Muscle of back (tissue), 11 donors: ENCODE measurements around the gene DHRS1. TPM values are rescaled to one million over a fixed set of nuclear protein-coding genes. Genes with fewer than 3 reads are reported as not detected.
"Not testable (repeated sequence)": the region's sequence is repeated elsewhere in the genome, so short reads cannot be mapped to it uniquely, and the experiment has no call there.

Source experiments
- DNase-seq, 3 donors: peaks; one replicate each; pipeline versions ENCODE4 v3.0.0 to v3.0.0-alpha.2; 2013
- polyA plus RNA-seq, 10 donors: library from polyadenylated mRNA; unstranded; fragments of 120-200 nt; gene quantifications; one replicate each; pipeline ENCODE4 v1.2.1, GENCODE V29; 2013; ENCODE audit not compliant: insufficient read length in 10 of 10

Gene DHRS1
- polyA plus RNA-seq, 10 donors, result 10.9 to 21.2 (median 17.0) TPM

DNA sequence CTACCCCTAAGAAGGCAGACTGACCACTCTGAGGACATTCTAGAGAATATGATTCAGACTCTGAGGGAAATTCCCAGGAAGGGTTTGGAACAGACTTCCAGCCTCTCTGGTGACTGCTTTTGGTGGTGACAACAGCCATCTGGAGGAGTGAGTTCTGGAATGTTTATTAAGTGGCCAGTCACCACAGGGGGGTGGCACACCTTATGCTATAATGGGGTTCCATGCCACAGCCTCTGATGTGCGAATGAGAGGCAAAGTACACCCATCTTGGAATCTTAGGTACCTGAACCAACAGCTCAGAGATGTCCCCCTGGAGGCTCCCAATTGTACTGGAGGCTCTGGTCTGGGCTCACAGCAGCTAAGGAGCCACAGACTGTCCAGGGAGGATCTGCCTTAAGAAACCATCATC, 47.7 kb downstream of the DHRS1 start:
- DNase-seq, result no peak

DNA sequence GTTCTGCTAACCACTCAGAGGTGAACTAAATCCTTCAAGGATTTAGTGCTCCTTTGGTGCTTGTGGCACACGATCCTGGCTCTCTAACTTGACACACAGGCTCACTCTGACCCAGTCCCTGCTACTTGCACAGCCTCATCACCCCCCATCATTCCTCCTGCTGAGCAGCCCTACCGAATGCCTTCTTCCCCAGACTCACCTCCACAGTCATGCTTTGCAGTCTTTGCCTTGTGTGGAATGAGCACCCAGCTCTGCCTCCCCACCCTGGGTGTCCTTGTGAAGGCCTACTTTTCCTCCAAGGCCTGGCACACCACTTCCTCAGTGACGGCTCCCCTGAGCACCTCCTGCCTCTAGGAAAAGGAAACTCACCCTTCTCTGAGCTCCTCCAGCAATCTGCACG, 49.2 kb downstream of the DHRS1 start:
- no peak for DNase-seq

- DNase-seq, result no peak
These were observed 50.2 kb downstream of the DHRS1 start for GRCh38 chr14:24249230-24250021.

DNA sequence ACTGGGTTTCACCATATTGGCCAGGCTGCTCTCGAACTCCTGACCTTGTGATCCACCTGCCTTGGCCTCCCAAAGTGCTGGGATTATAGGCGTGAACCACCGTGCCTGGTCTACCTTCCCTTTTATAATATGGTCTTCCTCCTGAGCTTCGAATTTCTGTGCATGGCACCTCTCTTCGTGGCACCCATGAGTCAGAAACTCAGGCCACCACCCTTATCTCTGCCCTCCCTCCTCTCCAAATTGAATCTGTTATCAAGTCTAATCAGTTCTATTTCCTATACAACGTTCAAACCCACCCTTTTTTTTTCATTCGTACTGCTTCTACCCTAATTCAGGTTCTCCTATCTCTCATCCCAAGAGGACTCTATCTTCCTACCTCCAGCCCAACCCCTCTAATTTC, 52.2 kb downstream of the DHRS1 start:
- DNase-seq, result no peak

DNA sequence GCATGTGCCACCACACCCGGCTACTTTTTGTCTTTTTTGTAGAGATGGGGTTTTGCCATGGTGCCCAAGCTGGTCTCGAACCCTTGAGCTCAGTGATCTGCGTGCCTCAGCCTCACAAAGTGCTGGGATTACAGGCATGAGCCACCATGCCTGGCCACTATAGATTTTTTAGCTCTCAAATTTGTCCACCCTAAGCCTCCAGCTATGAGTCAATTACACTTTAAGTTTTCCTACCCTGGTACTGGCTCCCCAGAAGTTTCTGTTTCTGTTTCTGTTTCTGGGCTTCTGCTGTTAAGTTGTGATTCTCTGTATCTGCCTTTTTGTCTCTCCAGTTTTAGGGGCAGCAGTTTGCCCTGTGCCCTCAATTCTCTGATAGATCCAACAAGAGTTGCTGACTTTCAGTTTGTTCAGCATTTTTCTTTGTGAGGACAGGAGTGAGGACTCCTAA, 52.8 kb downstream of the DHRS1 start:
- no peak for DNase-seq

GRCh38 chr14:24245350-24245749, 54.2 kb downstream of the DHRS1 start:
- not testable (repeated sequence) for DNase-seq

GRCh38 chr14:24243336-24243836, 56.2 kb downstream of the DHRS1 start:
- peak in 1 of 3 donors; percentile 14 for DNase-seq

DNA sequence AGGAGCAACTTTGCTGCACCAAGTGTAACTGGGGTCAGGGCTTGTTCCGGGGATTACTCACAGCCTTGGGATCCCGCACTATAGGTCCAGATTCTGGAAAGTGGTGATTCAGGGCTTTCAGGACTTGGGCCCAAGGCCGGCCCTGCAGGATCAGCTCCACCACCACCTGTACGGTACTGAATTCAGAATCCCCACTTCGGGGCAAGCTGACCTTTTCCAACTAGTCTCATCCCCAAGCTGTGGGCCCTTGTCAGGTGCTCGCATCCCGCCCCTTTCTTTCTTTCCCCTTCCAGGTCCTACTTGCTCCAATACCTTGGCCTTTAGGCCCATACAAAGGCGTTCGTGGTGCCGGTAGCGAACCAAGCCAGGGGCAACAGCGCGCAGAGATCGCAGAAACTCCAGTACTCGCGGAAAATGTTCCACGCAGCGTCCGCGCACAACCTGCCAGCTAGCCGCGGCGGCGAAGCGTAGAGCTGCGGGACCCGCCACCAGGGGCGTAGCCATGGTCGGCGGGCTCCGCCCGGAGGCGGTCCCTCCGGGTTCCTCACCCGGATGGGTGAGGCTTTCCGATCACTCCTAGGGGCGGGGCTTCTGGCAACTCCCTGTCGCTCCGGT, 57.6 kb downstream of the DHRS1 start:
- peak in 2 of 3 donors; percentile 6 to 96 for DNase-seq

Other genes starting within 250 kb of the DHRS1 start
- under 1 TPM; 0.09 to 0.50 (median 0.17) TPM for gene CARMIL3, start 247.8 kb downstream of the DHRS1 start, polyA plus RNA-seq
- under 1 TPM in 1 of 10 donors, not detected in 9; 0.07 TPM for gene CPNE6, start 228.2 kb downstream of the DHRS1 start, polyA plus RNA-seq
- gene PCK2, start 205.5 kb downstream of the DHRS1 start, polyA plus RNA-seq, result 1 to 10 TPM; 2.8 to 6.0 (median 3.5) TPM
- gene DCAF11, start 185.0 kb downstream of the DHRS1 start, polyA plus RNA-seq, result 10 to 100 TPM; 35.0 to 45.0 (median 38.1) TPM
- gene NRL, start 184.8 kb downstream of the DHRS1 start, polyA plus RNA-seq, result 1 to 10 TPM in 9 of 10 donors, under 1 TPM in 1; 0.98 to 1.6 (median 1.2) TPM
- 100 to 1,000 TPM in 8 of 10 donors, 10 to 100 TPM in 2; 68.5 to 142 (median 118) TPM for gene FITM1, start 169.1 kb downstream of the DHRS1 start, polyA plus RNA-seq
- 100 to 1,000 TPM in 8 of 10 donors, 10 to 100 TPM in 2; 96.2 to 122 (median 112) TPM for gene PSME1, start 163.6 kb downstream of the DHRS1 start, polyA plus RNA-seq
- gene EMC9, start 158.2 kb downstream of the DHRS1 start, polyA plus RNA-seq, result 10 to 100 TPM; 19.1 to 30.8 (median 26.9) TPM
- gene PSME2, start 153.2 kb downstream of the DHRS1 start, polyA plus RNA-seq, result 10 to 100 TPM; 72.7 to 96.7 (median 84.4) TPM
- 10 to 100 TPM; 26.5 to 46.0 (median 33.1) TPM for gene RNF31, start 152.3 kb downstream of the DHRS1 start, polyA plus RNA-seq
- 10 to 100 TPM; 23.8 to 36.0 (median 28.2) TPM for gene IRF9, start 138.5 kb downstream of the DHRS1 start, polyA plus RNA-seq
- gene REC8, start 127.7 kb downstream of the DHRS1 start, polyA plus RNA-seq, result 10 to 100 TPM in 6 of 10 donors, 1 to 10 TPM in 4; 5.7 to 11.6 (median 10.7) TPM
- 10 to 100 TPM; 21.5 to 31.8 (median 26.6) TPM for gene IPO4, start 111.0 kb downstream of the DHRS1 start, polyA plus RNA-seq
- gene TM9SF1, start 104.3 kb downstream of the DHRS1 start, polyA plus RNA-seq, result 10 to 100 TPM; 11.2 to 25.1 (median 17.6) TPM
- gene TSSK4, start 94.1 kb downstream of the DHRS1 start, polyA plus RNA-seq, result 1 to 10 TPM; 1.8 to 8.7 (median 2.8) TPM
- gene CHMP4A, start 86.3 kb downstream of the DHRS1 start, polyA plus RNA-seq, result 10 to 100 TPM; 26.0 to 44.1 (median 34.5) TPM
- gene MDP1, start 83.7 kb downstream of the DHRS1 start, polyA plus RNA-seq, result 10 to 100 TPM in 1 of 10 donors, 1 to 10 TPM in 9; 6.1 to 10.2 (median 8.0) TPM
- 100 to 1,000 TPM; 168 to 226 (median 186) TPM for gene NEDD8, start 67.4 kb downstream of the DHRS1 start, polyA plus RNA-seq
- gene GMPR2, start 66.9 kb downstream of the DHRS1 start, polyA plus RNA-seq, result 10 to 100 TPM; 41.5 to 57.6 (median 50.7) TPM
- 10 to 100 TPM; 33.5 to 43.0 (median 41.5) TPM for gene TINF2, start 57.2 kb downstream of the DHRS1 start, polyA plus RNA-seq
- gene TGM1, start 36.6 kb downstream of the DHRS1 start, polyA plus RNA-seq, result 1 to 10 TPM in 7 of 10 donors, under 1 TPM in 3; 0.82 to 3.9 (median 1.3) TPM
- 10 to 100 TPM in 9 of 10 donors, 1 to 10 TPM in 1; 10.0 to 20.1 (median 13.3) TPM for gene RABGGTA, start 28.2 kb downstream of the DHRS1 start, polyA plus RNA-seq
- 10 to 100 TPM; 18.6 to 24.6 (median 20.0) TPM for gene NOP9, start 70 bp upstream of the DHRS1 start, polyA plus RNA-seq
- gene CIDEB, start 8.2 kb upstream of the DHRS1 start, polyA plus RNA-seq, result 10 to 100 TPM in 7 of 10 donors, 1 to 10 TPM in 3; 8.3 to 15.5 (median 12.0) TPM
- gene LTB4R2, start 10.4 kb upstream of the DHRS1 start, polyA plus RNA-seq, result 1 to 10 TPM; 1.4 to 3.4 (median 2.7) TPM
- gene LTB4R, start 11.7 kb upstream of the DHRS1 start, polyA plus RNA-seq, result 1 to 10 TPM; 2.2 to 6.7 (median 3.6) TPM
- gene ADCY4, start 35.3 kb upstream of the DHRS1 start, polyA plus RNA-seq, result 10 to 100 TPM in 6 of 10 donors, 1 to 10 TPM in 4; 8.5 to 23.7 (median 14.3) TPM
- gene RIPK3, start 40.2 kb upstream of the DHRS1 start, polyA plus RNA-seq, result 1 to 10 TPM in 8 of 10 donors, under 1 TPM in 2; 0.78 to 2.3 (median 1.8) TPM
- gene NFATC4, start 68.4 kb upstream of the DHRS1 start, polyA plus RNA-seq, result 10 to 100 TPM; 34.0 to 69.3 (median 44.5) TPM
- gene NYNRIN, start 99.2 kb upstream of the DHRS1 start, polyA plus RNA-seq, result 10 to 100 TPM; 23.9 to 40.6 (median 29.1) TPM
- 1 to 10 TPM; 1.4 to 3.4 (median 2.0) TPM for gene CBLN3, start 129.9 kb upstream of the DHRS1 start, polyA plus RNA-seq
- gene KHNYN, start 130.2 kb upstream of the DHRS1 start, polyA plus RNA-seq, result 10 to 100 TPM; 29.0 to 41.0 (median 34.7) TPM
- 10 to 100 TPM; 36.4 to 55.6 (median 47.6) TPM for gene SDR39U1, start 143.0 kb upstream of the DHRS1 start, polyA plus RNA-seq
- gene CMA1, start 208.5 kb upstream of the DHRS1 start, polyA plus RNA-seq, result under 1 TPM in 2 of 10 donors, not detected in 8; 0.14 to 0.34 TPM